Stimulated activated memory B cell treated with anti-CD40 and anti-IgM and Interleukin-4, amounts not matched to agents 10 μg/mL and 1 μg/mL and 100 μg/mL, for 72 hours (primary cell): ENCODE measurements around the gene MTREX.

Experiments used
- ATAC-seq: fragments of 150-1000 bp; cut with Tn5 transposase; 2 replicates; pipeline ENCODE4 v1.10.0; 2021
- H3K27ac Mint-ChIP-seq: one replicate; pipeline ENCODE4 v1.8.0; 2022; ENCODE audit warnings: mild to moderate bottlenecking, mixed read lengths
- H3K27me3 Mint-ChIP-seq: one replicate; pipeline ENCODE4 v1.8.0; 2022; ENCODE audit warnings: mixed read lengths
- H3K36me3 Mint-ChIP-seq: one replicate; pipeline ENCODE4 v1.8.0; 2022; ENCODE audit warnings: mixed read lengths
- H3K4me1 Mint-ChIP-seq: one replicate; pipeline ENCODE4 v1.8.0; 2022; ENCODE audit warnings: mixed read lengths
- H3K4me3 Mint-ChIP-seq: one replicate; pipeline ENCODE4 v1.8.0; 2022; ENCODE audit warnings: mild to moderate bottlenecking, moderate library complexity, mixed read lengths
- H3K9me3 Mint-ChIP-seq: one replicate; pipeline ENCODE4 v1.8.0; 2022; ENCODE audit warnings: mixed read lengths

Gene MTREX

GRCh38 chr5:55385227-55385626, 77.4 kb downstream of the MTREX start:
- H3K36me3 Mint-ChIP-seq = peaks cover 70% of the 10 kb centered on the region
- no peak overlapping the region for H3K27ac Mint-ChIP-seq
- no peaks in the 10 kb centered on the region for H3K4me1 Mint-ChIP-seq
- H3K9me3 Mint-ChIP-seq = peaks cover 2% of the 10 kb centered on the region
- H3K27me3 Mint-ChIP-seq = no peaks in the 10 kb centered on the region
- no peak overlapping the region for H3K4me3 Mint-ChIP-seq
- no peak for ATAC-seq

GRCh38 chr5:55385846-55386245, 78.1 kb downstream of the MTREX start:
- H3K27me3 Mint-ChIP-seq = no peaks in the 10 kb centered on the region

GRCh38 chr5:55386356-55386755, 78.6 kb downstream of the MTREX start:
- peaks cover 67% of the 10 kb centered on the region for H3K36me3 Mint-ChIP-seq
- H3K27ac Mint-ChIP-seq = no peak overlapping the region
- no peaks in the 10 kb centered on the region for H3K4me1 Mint-ChIP-seq
- no peaks in the 10 kb centered on the region for H3K27me3 Mint-ChIP-seq
- H3K4me3 Mint-ChIP-seq = no peak overlapping the region
- peaks cover 2% of the 10 kb centered on the region for H3K9me3 Mint-ChIP-seq
- ATAC-seq = no peak

More at GRCh38 chr5:55385846-55386245, 78.1 kb downstream of the MTREX start:
- Mint-ChIP-seq H3K36me3 (peaks cover 69% of the 10 kb centered on the region), H3K4me3 (no peak overlapping the region), H3K27ac (no peak overlapping the region), H3K4me1 (no peaks in the 10 kb centered on the region), H3K9me3 (peaks cover 2% of the 10 kb centered on the region)
- ATAC-seq = no peak

DNA sequence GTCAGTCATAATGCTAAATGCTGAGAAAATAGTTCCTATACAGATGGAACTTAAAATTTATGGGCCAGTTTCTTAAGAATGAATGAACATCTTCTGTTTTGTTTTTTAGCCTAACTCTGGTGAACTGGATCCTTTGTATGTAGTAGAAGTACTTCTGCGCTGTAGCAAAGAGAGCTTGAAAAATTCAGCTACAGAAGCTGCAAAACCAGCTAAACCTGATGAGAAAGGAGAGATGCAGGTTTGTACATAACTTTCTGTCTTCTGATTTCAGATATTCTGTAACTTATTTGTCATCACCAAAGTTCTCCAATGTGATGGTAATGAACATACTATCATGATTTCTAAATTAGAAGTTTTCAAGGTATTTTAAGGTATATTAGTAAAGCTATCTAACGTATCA, 80.1 kb downstream of the MTREX start:
- no peak overlapping the region for H3K27ac Mint-ChIP-seq
- no peaks in the 10 kb centered on the region for H3K4me1 Mint-ChIP-seq
- peaks cover 67% of the 10 kb centered on the region for H3K36me3 Mint-ChIP-seq
- H3K4me3 Mint-ChIP-seq = no peak overlapping the region
- peaks cover 6% of the 10 kb centered on the region for H3K9me3 Mint-ChIP-seq
- no peak for ATAC-seq
- no peaks in the 10 kb centered on the region for H3K27me3 Mint-ChIP-seq

DNA sequence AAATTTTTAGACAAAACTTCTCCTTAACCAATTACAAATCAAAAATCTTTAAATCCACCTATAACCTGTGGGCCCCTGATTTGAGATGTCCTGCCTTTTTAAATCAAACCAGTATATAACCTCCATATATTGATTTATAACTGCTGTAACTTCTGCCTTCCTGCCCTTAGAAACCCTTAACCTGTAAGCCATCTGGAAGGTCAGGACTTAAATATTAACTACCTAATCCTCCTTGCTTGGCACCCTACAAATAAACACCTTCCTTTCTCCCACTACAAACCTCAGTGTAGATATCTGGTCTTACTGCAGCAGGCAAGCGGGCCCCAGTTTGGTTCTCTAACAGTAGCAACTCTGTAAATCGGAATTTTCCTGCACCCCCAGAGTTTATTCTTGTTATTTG, 83.9 kb downstream of the MTREX start:
- Mint-ChIP-seq H3K36me3 (peaks cover 65% of the 10 kb centered on the region), H3K27me3 (no peaks in the 10 kb centered on the region), H3K4me1 (no peaks in the 10 kb centered on the region), H3K27ac (no peak overlapping the region), H3K4me3 (no peak overlapping the region), H3K9me3 (peaks cover 3% of the 10 kb centered on the region)
- ATAC-seq = no peak

DNA sequence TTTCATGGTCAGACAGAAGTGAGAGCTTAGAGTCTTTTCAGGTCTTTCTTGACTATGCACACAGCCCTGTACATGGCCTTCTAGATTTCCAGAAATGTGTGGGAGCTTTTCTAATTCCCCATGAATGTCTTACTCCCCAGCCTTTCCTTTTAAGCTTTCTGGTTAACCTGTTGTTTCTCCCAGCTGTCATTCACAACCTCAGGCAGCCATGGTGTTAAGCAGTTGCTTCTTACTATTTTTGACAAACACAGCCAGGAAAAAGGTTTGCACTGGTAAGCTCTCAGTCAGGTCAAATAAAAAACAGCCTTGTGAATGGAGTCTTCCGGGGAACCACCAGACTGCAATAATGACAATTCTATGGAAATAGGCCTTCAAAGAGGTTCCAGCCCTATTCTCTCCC, 84.9 kb downstream of the MTREX start:
- H3K9me3 Mint-ChIP-seq = peaks cover 3% of the 10 kb centered on the region
- no peak overlapping the region for H3K27ac Mint-ChIP-seq
- H3K27me3 Mint-ChIP-seq = no peaks in the 10 kb centered on the region
- H3K4me1 Mint-ChIP-seq = no peaks in the 10 kb centered on the region
- peaks cover 68% of the 10 kb centered on the region for H3K36me3 Mint-ChIP-seq
- no peak for ATAC-seq
- no peak overlapping the region for H3K4me3 Mint-ChIP-seq

DNA sequence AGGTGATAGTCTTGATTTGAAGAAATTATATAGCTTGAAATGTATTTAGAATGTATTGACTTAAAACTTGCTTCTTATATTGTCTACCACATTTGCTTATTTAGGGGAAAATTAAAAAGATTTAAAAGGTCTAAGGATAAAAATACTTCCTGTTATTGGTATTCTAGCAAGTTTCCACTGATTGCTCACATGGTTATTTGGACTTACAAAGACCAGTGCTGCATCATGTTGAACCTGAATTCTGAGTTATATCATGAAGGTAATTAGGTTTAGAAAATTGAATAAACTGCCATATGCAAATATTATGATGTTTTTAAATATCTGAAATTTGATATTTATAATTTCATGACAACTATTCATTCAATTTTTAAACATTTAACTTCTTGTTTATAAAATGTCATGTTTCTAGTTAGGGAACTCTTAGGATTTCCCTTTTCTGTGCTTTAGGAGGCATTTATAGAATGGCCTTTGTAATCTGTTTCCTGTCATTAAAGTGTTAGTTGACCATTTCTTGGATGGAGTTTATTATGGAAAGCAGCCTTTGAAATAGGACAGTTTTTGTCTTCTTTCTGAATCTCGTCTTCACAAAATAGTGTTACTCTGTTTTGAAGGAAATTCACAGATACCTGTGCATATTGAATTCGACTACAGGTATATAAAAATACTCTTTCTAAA, 85.8 kb downstream of the MTREX start:
- Mint-ChIP-seq H3K9me3 (peaks cover 3% of the 10 kb centered on the region), H3K27ac (no peak overlapping the region), H3K4me1 (no peaks in the 10 kb centered on the region), H3K36me3 (peaks cover 69% of the 10 kb centered on the region), H3K27me3 (no peaks in the 10 kb centered on the region), H3K4me3 (no peak overlapping the region)
- no peak for ATAC-seq

GRCh38 chr5:55402199-55402598, 94.4 kb downstream of the MTREX start:
- no peaks in the 10 kb centered on the region for H3K9me3 Mint-ChIP-seq
- peaks cover 55% of the 10 kb centered on the region for H3K36me3 Mint-ChIP-seq
- no peaks in the 10 kb centered on the region for H3K27me3 Mint-ChIP-seq
- no peaks in the 10 kb centered on the region for H3K4me1 Mint-ChIP-seq
- H3K27ac Mint-ChIP-seq = no peak overlapping the region
- no peak for ATAC-seq
- no peak overlapping the region for H3K4me3 Mint-ChIP-seq

GRCh38 chr5:55406292-55406691, 98.5 kb downstream of the MTREX start:
- H3K4me1 Mint-ChIP-seq = peaks cover 5% of the 10 kb centered on the region
- no peaks in the 10 kb centered on the region for H3K9me3 Mint-ChIP-seq
- ATAC-seq = no peak
- no peak overlapping the region for H3K27ac Mint-ChIP-seq
- H3K36me3 Mint-ChIP-seq = peaks cover 45% of the 10 kb centered on the region
- H3K27me3 Mint-ChIP-seq = no peaks in the 10 kb centered on the region
- H3K4me3 Mint-ChIP-seq = no peak overlapping the region

DNA sequence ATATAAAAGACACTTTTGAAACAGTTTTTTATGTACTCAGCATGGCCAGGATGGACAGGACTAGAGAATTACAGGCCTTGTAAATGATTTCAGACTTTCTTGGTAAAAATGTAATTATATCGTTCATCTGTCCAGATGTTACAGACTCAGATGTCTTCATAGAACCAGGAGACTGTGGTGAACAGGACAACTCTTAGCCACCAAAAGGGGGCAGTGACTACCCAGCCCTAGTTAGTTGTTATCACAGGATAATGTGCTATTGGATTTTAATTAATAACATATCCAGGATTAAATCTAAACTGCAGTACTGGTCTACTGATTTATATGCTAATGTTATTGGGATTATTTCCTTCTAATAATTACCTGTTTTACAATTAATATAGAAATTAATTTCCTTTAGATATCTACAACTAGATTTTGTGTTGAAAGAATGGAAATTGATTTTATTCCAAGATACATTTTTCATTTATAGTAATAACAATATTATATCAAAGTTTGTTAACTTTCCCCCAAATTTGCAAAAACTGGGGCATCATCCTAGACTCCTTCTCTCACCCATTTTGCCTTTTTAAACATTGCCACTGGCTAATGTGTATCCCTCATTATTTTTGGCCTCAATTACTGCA, 99.4 kb downstream of the MTREX start:
- Mint-ChIP-seq H3K27me3 (no peaks in the 10 kb centered on the region), H3K4me3 (no peak overlapping the region), H3K27ac (no peak overlapping the region), H3K36me3 (peaks cover 42% of the 10 kb centered on the region), H3K9me3 (no peaks in the 10 kb centered on the region), H3K4me1 (peaks cover 5% of the 10 kb centered on the region)
- ATAC-seq = no peak

- H3K4me1 Mint-ChIP-seq = peaks cover 5% of the 10 kb centered on the region
- ATAC-seq = no peak
- H3K4me3 Mint-ChIP-seq = no peak overlapping the region
- H3K9me3 Mint-ChIP-seq = no peaks in the 10 kb centered on the region
- H3K27ac Mint-ChIP-seq = no peak overlapping the region
- no peaks in the 10 kb centered on the region for H3K27me3 Mint-ChIP-seq
- H3K36me3 Mint-ChIP-seq = peaks cover 44% of the 10 kb centered on the region
Observed at GRCh38 chr5:55407984-55408383, 100.2 kb downstream of the MTREX start.

DNA sequence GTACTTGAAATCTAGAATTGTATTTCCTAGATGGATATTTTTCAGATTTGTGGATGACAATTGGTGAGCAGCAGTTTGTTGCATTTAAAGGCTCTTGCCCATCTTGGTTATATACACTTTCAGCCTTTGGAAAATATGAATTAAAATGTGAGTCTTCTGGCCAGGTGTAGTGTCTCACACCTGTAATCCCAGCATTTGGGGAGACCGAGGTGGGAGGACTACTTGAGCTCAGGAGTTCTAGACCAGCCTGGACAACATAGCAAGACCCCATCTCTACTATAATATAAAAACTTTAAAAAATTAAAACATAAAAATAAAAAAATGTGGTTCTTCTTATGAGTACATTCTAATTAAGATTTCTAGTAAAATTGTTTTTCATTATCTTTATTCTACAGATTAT, 102.0 kb downstream of the MTREX start:
- H3K4me1 Mint-ChIP-seq = peaks cover 5% of the 10 kb centered on the region
- H3K4me3 Mint-ChIP-seq = no peak overlapping the region
- peaks cover 34% of the 10 kb centered on the region for H3K36me3 Mint-ChIP-seq
- H3K9me3 Mint-ChIP-seq = no peaks in the 10 kb centered on the region
- ATAC-seq = no peak
- no peaks in the 10 kb centered on the region for H3K27me3 Mint-ChIP-seq
- no peak overlapping the region for H3K27ac Mint-ChIP-seq

- Mint-ChIP-seq H3K36me3 (peaks cover 42% of the 10 kb centered on the region), H3K4me3 (no peak overlapping the region), H3K27me3 (no peaks in the 10 kb centered on the region), H3K9me3 (no peaks in the 10 kb centered on the region), H3K4me1 (peaks cover 5% of the 10 kb centered on the region), H3K27ac (no peak overlapping the region)
- peak; percentile 67 for ATAC-seq
Observed at GRCh38 chr5:55410845-55411244, 103.1 kb downstream of the MTREX start.

- Mint-ChIP-seq H3K36me3 (peaks cover 44% of the 10 kb centered on the region), H3K4me1 (peaks cover 5% of the 10 kb centered on the region), H3K4me3 (no peak overlapping the region), H3K9me3 (no peaks in the 10 kb centered on the region), H3K27me3 (no peaks in the 10 kb centered on the region), H3K27ac (no peak overlapping the region)
- no peak for ATAC-seq
Observed at GRCh38 chr5:55411876-55412275, 104.1 kb downstream of the MTREX start.

DNA sequence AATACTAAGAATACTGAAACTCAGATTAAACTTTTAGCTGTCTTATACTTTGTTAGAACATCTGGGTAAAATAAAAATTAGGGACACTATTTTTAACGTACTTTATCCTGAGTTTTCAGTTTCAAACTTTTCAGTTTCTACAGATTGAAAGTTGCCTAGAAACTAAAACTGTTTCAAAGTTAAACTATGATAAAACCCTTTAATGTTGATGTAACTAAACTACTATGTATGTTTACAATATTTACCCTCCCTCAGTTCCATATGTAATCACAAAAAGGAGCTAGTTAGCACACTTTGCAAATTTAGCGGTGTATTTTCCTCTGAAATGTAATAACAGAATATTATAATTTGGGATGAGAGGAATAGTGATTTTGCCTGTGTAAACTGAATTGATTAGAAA, 105.9 kb downstream of the MTREX start:
- no peaks in the 10 kb centered on the region for H3K27me3 Mint-ChIP-seq
- peaks cover 5% of the 10 kb centered on the region for H3K4me1 Mint-ChIP-seq
- H3K36me3 Mint-ChIP-seq = peaks cover 40% of the 10 kb centered on the region
- ATAC-seq = no peak
- no peak overlapping the region for H3K4me3 Mint-ChIP-seq
- no peaks in the 10 kb centered on the region for H3K9me3 Mint-ChIP-seq
- H3K27ac Mint-ChIP-seq = no peak overlapping the region

DNA sequence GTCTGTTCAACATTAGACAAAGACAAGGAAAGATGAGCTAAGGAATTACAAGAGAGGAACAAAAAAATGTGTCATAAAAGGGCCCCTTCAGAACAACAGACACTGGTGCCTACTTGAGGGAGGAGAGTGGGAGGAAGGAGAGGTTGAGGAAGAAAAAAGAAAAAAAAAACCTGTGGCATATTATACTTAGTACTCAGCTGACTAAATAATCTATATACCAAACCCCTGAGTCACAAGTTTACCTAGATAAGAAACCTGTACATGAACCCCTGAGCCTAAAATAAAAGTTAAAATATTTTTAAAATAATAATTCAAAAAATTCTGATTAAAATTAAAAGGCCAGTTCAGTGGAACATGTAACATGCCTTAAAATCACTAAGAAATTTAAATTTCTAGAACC, 107.3 kb downstream of the MTREX start:
- Mint-ChIP-seq H3K36me3 (peaks cover 51% of the 10 kb centered on the region), H3K4me3 (no peak overlapping the region), H3K9me3 (no peaks in the 10 kb centered on the region), H3K27me3 (no peaks in the 10 kb centered on the region), H3K4me1 (peaks cover 10% of the 10 kb centered on the region), H3K27ac (no peak overlapping the region)
- no peak for ATAC-seq
